HG03095 (cell line): ENCODE results near the gene COL28A1.
"Not testable (repeated sequence)": the region's sequence is repeated elsewhere in the genome, so short reads cannot be mapped to it uniquely, and the experiment has no call there.

Experiments
- ATAC-seq: cut with Tn5 transposase; IDR thresholded peaks from one replicate; pipeline ENCODE4 v1.9.1; 2021; ENCODE audit warnings: moderate library complexity; ENCODE audit not compliant: unreplicated experiment

Gene COL28A1

GRCh38 chr7:7421826-7422225 is 113.8 kb downstream of the COL28A1 start:
- ATAC-seq = no peak

DNA sequence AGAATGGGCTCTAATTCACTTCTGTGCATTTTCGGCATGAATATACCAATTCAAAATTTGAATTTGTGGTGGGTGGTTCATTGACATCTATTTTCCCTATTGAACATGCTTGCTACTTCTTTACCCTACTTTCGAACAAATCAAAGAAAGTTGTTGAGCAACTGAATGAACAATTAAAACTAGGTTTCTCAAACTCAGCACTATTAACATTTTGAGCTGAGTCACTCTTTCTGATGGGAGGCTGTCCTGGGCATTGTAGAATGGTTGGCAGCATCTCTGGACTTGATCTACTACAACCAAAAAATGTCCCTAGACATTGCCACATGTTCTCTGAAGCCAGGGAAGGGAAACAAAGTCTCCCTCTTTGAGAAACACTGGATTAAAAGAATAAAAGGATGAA is 116.7 kb downstream of the COL28A1 start:
- no peak for ATAC-seq

DNA sequence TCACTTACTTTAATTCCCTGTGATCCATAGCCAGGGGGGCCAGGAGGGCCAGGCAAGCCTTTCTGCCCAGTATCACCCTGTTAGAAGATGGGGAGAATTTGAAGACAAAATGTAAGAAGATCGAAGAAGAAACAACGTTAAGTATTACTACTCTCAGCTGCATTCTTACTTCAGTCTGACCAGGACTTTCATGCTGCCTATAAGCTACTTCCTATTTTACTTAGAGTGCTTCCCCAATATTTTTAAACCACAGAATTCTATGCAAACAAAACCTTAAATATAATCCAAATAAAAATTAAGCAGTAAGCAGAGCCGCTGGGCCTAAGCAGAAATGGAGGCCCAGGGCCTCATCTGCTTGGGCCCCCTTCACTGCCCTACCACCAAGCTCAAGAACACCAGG is 117.8 kb downstream of the COL28A1 start:
- ATAC-seq = no peak

GRCh38 chr7:7417414-7417813 is 118.3 kb downstream of the COL28A1 start:
- no peak for ATAC-seq

GRCh38 chr7:7416031-7416858 is 119.4 kb downstream of the COL28A1 start:
- no peak for ATAC-seq

GRCh38 chr7:7414791-7415603 is 120.7 kb downstream of the COL28A1 start:
- no peak for ATAC-seq

DNA sequence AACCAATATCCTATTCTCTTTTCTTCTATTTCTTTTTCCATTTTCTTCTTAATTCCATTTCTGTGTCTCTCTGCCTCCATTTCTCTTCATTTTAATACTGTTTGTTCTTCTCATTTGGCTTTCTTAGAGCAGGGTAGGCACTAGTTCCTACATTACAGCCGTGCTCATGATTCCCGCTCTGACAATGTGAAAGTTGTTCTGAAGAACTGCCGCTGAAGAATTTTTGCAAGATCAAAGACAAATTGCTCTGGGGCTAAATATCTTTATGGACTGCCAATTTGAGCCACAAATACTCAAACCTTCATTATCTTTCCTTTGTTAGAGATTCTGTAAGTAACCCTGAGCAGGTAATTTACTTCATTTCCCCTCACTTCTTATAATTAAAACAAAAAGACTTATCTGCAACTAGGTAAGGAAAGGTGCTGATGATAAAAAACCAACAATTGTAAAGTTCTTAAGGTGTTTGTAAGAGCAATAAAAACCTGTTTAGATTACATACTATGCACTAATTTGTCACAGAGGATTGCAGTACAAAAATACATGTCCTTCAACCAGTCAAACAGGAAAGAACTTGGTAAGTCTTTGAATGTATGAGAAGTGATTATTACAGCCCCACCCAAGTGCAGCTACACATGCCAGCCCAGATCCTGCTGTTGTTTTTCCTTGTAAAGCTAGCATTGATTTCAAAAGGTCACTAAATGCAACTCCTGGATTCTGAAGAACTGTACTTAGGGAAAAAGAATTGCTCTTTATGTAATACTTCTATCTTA is 127.5 kb downstream of the COL28A1 start:
- ATAC-seq = no peak

DNA sequence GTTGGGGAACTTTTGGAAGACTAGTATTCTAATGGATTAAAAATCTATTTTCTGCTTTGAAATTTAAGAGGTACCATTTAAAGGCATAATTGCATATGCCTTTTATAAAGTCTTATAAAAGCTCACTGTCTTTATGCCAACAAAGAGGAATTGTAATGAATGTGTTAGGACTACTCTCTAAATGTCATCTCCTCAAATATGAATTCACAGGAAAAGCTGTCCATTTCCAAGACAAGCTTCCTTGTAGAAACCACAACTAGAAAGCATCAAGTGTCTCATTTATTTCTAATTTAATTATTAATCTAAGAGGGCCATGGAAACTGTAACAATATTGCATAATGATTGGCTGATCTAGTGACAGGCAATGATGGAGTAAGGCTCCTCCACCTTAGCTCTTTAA is 130.2 kb downstream of the COL28A1 start:
- ATAC-seq = no peak

GRCh38 chr7:7399707-7400106 is 136.0 kb downstream of the COL28A1 start:
- ATAC-seq = no peak

DNA sequence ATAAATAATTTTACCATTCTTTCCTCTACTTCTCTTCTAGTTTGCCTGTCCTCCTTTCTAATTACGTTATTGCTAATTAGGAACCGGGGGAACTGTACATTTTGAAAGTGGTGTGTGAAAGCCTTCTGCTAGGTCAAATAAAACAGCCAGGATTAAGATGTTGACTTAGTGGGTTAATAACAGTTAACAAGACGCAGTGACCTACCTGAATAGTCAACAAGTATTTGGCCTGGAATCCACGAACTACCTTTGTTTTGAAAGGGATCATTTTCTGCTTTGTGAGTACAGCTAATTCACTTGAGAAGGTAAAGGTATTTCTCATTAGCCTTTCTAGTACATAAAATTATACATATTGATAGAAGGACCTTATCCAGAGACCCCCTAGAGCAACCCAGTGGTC is 139.9 kb downstream of the COL28A1 start:
- ATAC-seq = no peak

- not testable (repeated sequence) for ATAC-seq
Observed at GRCh38 chr7:7388164-7388563, 147.5 kb downstream of the COL28A1 start.

GRCh38 chr7:7385421-7385820 is 150.3 kb downstream of the COL28A1 start:
- ATAC-seq = no peak

- ATAC-seq = no peak
Observed at GRCh38 chr7:7384228-7384627, 151.4 kb downstream of the COL28A1 start.

GRCh38 chr7:7375538-7375937 is 160.1 kb downstream of the COL28A1 start:
- ATAC-seq = no peak

DNA sequence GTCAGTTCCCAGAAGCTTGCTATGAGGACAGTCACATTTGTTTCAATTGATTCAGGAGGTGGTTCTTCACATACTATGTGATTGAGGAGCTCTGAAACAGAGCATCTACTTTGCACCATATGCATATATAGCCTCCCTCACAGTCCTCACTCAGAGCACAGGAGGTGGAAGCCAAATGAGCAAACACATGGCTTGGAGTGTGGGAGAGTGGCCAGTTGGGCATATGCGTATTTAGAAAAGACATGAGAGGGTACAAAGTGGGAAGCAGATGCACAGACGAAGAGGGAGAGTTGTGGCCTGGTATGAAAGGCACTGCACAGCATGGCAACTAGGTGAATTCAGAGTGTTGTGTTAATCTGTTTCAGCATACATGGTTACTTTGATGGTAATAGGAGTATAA is 165.6 kb downstream of the COL28A1 start:
- ATAC-seq = no peak

GRCh38 chr7:7369134-7369533 is 166.5 kb downstream of the COL28A1 start:
- ATAC-seq = no peak

GRCh38 chr7:7354674-7355073 is 181.0 kb downstream of the COL28A1 start:
- no peak for ATAC-seq

DNA sequence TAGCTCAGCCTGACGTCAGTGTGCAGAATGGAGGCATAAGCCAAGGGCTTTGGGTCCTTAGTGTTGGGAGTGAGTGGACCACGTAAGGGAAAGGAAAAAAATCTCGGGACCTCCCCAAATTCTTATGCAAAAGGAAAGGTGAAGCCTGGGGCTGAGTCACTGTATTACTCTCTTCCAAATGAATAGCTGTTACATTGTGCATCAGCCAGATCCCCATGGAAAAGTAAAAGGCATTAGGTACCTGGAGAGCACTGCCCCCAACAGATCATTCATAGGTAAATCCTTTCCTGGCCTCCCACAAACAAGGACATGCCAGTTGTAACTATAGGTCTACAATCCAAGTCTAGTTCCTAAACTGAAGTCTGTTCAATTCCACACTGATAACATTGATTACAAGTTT is 182.8 kb downstream of the COL28A1 start:
- no peak for ATAC-seq

- no peak for ATAC-seq
Observed at GRCh38 chr7:7351832-7352231, 183.8 kb downstream of the COL28A1 start.

DNA sequence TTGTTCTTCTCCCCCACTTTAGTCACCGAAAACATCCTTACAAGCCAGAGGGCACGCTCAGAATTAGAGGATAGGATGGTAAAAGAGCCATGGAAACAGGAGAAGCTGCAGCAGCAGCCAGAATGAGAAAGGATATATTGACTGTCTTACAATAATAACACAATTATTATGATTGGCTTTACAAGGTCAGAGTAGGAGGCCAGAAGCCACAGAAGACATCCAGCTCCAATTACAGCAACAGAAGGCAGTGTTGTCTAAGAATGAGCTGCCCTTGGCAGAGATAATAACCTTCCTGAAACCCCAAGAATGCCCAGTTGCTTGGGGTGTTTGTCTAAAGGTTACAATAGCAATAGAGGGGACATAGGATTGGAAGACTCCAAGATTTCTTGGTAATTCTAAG is 184.5 kb downstream of the COL28A1 start:
- no peak for ATAC-seq

DNA sequence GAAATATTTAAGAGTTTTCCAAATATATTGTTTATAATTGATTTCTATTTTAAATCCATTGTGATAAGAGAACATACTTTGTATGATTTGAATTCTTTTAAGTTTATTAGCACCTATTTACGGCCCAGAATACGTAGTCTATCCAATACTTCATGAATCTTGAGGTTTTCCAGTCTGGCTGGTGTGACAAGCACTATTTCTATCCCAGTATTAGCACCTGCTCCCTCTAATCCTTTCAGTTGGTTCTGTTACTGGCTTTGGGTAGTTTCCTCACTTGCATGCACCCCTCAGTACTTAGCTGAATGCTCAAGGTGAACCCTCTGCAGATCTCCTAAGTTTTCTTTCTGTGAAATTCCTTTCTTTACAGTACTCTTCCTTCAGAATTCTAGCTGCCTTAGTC is 186.5 kb downstream of the COL28A1 start:
- no peak for ATAC-seq
